ENCODE measurements around the gene ZNF213.
A peak's percentile ranks its signal among the peaks of the same experiment; 100 is the strongest.
"Not testable (repeated sequence)": the region's sequence is repeated elsewhere in the genome, so short reads cannot be mapped to it uniquely, and the experiment has no call there.

Gene ZNF213

DNA sequence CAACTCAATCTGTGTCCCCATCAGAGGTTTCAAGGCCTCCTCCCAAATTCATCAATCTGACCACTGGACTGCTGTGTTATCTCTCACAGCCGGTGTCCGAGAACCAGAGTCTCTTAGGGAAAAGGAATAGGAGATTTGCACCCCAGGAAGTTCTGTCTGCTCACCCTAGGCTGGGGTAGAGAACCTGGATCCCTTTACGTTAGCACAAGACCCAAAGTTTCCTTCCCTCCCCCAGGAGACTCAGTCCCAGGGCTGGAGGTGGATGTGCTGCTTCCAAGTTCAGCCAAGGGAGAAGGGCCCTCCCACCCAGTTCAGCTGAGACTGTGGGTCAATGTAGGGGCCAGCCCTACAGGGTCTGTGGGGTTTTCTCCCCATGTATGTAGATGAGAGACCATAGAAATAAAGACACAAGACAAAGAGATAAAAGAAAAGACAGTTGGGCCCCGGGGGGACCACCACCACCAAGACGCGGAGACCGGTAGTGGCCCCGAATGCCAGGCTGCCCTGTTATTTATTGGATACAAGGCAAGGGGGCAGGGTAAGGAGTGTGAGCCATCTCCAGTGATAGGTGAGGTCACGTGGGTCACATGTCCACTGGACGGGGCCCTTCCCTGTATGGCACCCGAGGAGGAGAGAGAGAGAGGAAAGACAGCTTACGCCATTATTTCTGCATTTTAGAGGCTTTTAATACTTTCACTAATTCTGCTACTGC lies 30.4 kb downstream of the ZNF213 start:
- TF ChIP-seq, protein P1, sequence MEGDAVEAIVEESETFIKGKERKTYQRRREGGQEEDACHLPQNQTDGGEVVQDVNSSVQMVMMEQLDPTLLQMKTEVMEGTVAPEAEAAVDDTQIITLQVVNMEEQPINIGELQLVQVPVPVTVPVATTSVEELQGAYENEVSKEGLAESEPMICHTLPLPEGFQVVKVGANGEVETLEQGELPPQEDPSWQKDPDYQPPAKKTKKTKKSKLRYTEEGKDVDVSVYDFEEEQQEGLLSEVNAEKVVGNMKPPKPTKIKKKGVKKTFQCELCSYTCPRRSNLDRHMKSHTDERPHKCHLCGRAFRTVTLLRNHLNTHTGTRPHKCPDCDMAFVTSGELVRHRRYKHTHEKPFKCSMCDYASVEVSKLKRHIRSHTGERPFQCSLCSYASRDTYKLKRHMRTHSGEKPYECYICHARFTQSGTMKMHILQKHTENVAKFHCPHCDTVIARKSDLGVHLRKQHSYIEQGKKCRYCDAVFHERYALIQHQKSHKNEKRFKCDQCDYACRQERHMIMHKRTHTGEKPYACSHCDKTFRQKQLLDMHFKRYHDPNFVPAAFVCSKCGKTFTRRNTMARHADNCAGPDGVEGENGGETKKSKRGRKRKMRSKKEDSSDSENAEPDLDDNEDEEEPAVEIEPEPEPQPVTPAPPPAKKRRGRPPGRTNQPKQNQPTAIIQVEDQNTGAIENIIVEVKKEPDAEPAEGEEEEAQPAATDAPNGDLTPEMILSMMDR (IDR thresholded peaks at IDR 0.05; ENCODE audit: low read depth, low read length, missing control alignments), result no peak
- no peak overlapping the region for H3K4me3 ChIP-seq (ENCODE audit: low read depth, low read length)
- DNase-seq (ENCODE audit: low read depth), result no peak

- no peak overlapping the region for H3K4me3 ChIP-seq (ENCODE audit: low read depth, low read length)
- TF ChIP-seq, protein P1 (IDR thresholded peaks at IDR 0.05; ENCODE audit: low read depth, low read length, missing control alignments), result no peak
- DNase-seq (ENCODE audit: low read depth), result no peak
These were observed 31.7 kb downstream of the ZNF213 start for GRCh38 chr16:3166505-3166886.

- not testable (repeated sequence) for H3K4me3 ChIP-seq (ENCODE audit: low read depth, low read length); DNase-seq (ENCODE audit: low read depth)
These were observed 33.9 kb downstream of the ZNF213 start for GRCh38 chr16:3168729-3169128.

GRCh38 chr16:3170440-3171180 lies 35.8 kb downstream of the ZNF213 start:
- TF ChIP-seq, protein P1 (IDR thresholded peaks at IDR 0.05; ENCODE audit: low read depth, low read length, missing control alignments), result no peak
- no peak for DNase-seq (ENCODE audit: low read depth)
- no peak overlapping the region for H3K4me3 ChIP-seq (ENCODE audit: low read depth, low read length)

- H3K4me3 ChIP-seq (ENCODE audit: low read depth, low read length), result peak overlapping the region; percentile 24
- TF ChIP-seq, protein P1 (IDR thresholded peaks at IDR 0.05; ENCODE audit: low read depth, low read length, missing control alignments), result no peak
- no peak for DNase-seq (ENCODE audit: low read depth)
These were observed 36.5 kb downstream of the ZNF213 start for GRCh38 chr16:3171181-3171854.

- peak overlapping the region; percentile 24 for H3K4me3 ChIP-seq (ENCODE audit: low read depth, low read length)
- no peak for DNase-seq (ENCODE audit: low read depth)
- TF ChIP-seq, protein P1 (IDR thresholded peaks at IDR 0.05; ENCODE audit: low read depth, low read length, missing control alignments), result no peak
These were observed 37.2 kb downstream of the ZNF213 start for GRCh38 chr16:3171855-3172593.

Data from GM12864 (cell line).